Stimulated activated CD8-positive, alpha-beta memory T cell treated with anti-CD3 and anti-CD28 coated beads, Interleukin-7, amount 100 ng/mL, for 24 hours (primary cell): ENCODE results near the gene SMARCAL1.

Experiments
- DNase-seq: peaks from one replicate; pipeline ENCODE4 v3.0.0-alpha.2; 2020; ENCODE audit warnings: low read depth

The SMARCAL1 gene

DNA sequence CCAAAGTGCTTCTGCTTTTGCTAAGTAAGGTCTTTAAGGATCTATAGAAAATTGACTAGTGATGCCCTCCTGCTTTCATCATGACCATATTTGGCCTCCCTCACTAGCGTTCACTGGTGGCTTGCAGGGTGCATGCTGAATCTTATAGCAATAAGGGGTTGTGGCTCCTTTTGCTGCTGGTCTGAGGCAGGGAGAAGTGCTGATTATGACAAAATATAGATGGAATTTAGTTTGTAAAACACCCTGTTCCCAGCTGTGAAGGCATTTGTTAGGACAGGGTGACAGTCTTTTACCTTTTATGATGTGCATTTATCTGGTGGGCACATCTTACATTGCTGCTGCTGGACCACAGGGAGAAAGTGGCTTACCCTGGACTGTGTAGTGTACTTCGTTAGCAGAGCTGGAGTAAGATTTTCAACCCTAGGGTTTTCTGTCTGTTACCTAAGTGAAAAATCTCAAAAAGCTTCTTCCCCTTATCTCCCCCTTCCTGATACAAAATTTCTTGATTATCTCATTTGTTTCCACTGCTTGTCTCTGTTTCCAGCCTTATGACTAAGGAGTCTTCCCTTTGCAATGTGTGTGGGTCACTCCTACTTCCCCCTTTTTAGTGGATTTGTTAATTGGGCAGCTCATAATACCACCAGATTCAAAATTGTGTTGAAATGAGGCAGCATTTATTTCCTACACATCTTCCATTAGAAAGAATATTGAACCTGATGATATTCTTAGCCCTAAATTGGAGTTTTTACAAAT, 65.2 kb downstream of the SMARCAL1 start:
- no peak for DNase-seq

DNA sequence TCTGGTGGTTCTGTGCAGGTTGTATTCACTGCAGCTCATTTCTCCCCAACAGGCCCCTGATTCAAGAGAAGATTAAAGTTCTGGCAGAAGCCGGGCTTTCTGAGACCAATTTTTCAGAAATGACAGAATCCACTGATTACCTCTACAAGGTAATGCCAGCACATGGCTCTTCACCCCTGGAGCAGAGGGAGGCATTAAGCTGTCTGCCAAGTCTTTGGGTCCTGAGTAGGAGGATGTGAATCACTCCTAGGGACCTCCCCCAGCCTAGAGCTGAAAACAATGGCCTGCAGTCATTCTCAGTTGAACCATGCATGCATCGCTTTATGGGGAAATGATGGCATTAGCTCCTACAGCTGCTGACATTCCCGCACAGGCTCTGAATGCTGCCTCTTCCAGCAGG, 65.9 kb downstream of the SMARCAL1 start:
- DNase-seq, result no peak

DNA sequence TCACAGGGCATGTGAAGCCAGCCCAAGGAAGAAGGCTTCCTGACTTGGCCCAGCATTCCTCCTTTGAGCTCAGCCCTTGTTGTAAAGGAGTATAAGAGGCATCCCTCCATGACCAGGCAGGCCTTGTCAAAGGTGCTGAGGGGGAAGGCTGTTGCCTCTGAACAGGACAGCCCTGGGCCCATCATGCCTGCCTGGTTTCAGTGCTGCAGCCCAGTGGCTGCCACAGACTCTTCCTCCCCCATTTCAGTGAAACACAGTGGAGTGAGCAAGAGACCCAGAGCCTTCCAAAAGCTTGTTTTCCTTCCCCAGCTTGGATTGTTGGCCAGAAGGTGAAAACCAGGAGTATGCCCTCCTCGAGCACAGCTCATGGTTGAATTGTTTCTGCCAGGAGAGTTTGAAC, 66.5 kb downstream of the SMARCAL1 start:
- DNase-seq, result no peak

DNA sequence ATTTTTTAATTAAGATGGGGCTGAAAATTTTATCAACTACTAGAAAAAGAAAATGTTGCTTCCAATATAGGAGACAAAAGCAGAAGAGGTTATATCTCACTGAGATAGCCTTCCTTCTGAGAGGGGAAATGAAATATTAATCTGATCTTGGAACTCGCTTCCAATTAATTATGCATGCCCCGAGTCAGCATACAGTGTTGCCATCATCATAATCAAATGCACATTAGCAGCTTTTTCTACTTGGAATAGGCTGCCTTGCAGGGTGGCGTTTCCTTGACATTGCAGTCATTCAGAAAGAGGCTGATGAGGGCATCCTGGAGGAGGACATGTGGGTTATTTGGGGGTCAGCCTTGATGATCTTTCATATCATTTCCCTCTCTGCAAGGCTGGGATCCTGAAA, 67.9 kb downstream of the SMARCAL1 start:
- DNase-seq, result no peak

- no peak for DNase-seq
Measured at GRCh38 chr2:216482640-216483039, 70.4 kb downstream of the SMARCAL1 start.

DNA sequence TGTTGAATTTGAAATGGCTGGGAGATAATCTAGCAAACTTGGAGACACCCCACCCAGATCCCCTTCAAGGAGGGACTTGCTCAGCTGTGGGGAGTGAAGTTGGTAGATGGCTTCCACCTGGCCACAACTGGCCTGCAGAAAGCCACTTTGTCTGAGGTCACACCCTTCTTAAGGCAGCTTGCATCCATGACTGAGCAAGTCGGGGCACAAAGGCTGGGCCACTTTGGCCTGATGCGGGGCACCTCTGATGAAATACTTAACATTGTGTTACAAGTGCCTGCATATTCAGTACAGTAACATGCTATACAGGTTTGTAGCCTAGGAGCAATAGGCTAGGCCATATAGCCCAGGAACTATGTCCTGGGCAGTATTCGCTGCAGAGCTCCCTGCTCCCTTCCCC, 73.0 kb downstream of the SMARCAL1 start:
- DNase-seq, result no peak

- DNase-seq, result no peak
Measured at GRCh38 chr2:216485745-216486144, 73.5 kb downstream of the SMARCAL1 start.

DNA sequence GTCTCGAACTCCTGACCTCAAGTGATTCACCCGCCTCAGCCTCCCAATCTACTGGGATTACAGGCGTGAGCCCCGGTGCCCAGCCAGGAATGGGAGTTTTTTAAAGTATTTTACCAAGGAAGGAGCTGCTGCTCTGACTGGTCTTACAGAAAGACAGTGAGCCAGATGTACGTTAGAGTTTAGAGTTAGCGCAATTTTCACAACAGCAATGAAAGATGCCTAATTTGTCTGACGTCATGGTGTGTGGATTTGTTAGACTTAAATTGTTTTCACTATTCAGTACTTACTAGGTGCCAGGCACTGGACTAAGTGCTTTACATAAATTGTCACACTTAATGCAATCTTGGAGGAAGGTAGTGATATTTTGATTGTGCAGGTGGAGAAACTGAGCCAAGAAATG, 74.0 kb downstream of the SMARCAL1 start:
- no peak for DNase-seq

DNA sequence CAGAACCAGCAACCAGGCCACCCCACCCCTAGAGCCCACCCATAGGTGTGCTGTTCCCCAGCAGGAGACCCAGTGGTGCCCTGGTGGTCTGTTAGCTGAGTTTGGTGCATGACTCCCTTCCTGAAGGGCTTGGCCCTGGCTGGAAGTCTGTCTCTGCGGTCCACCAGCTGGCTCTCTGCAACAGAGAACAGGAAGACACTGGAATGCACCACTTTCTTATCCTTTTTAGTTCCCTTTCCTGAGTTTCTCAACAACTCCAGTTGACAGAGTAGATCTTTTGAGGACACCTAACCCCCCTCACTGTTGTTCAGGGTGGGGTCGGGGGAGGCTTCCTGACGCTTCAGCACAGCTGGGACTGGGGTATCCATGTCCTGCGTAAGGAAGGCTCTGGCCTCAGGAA, 74.4 kb downstream of the SMARCAL1 start:
- DNase-seq, result no peak

DNA sequence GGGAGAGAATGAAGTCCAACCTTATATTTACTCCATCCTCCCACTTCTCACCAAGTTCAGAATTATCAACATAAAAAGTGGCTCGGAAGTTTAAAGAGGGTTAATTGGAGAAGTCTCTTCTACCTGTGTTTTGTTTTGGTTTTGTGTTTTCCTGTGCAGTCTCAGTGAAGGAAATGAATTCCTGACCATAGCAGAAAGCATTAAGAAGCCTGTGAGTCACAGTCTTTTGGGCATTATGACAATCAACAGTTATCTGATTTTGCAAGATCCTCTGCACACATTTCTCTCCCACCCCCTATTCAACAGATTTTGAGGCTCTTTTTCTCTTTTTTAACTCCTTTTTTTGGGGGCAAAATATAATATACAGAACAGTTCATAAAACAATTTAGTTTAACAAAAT, 77.8 kb downstream of the SMARCAL1 start:
- DNase-seq, result no peak

GRCh38 chr2:216491793-216492596, 79.7 kb downstream of the SMARCAL1 start:
- DNase-seq, result no peak

GRCh38 chr2:216492597-216493333, 80.5 kb downstream of the SMARCAL1 start:
- DNase-seq, result no peak

DNA sequence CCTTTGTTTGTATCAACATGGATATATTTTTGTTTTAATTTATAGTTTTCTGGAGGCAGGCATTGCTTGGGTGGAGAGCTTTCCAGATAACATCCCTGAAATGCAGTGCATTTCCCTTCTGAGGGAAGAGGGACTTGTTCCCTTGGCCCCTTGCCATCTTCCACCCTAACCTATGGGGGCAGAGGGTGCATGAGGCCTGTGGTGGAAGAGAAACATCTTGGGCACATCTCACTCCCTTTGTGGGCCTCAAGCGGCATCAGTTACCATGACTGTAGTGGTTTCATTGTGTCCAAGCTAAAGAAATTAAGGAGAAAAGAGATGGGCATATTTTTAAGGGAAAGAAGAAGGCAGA, 81.0 kb downstream of the SMARCAL1 start:
- DNase-seq, result no peak

- DNase-seq, result no peak
Measured at GRCh38 chr2:216495656-216496055, 83.4 kb downstream of the SMARCAL1 start.

DNA sequence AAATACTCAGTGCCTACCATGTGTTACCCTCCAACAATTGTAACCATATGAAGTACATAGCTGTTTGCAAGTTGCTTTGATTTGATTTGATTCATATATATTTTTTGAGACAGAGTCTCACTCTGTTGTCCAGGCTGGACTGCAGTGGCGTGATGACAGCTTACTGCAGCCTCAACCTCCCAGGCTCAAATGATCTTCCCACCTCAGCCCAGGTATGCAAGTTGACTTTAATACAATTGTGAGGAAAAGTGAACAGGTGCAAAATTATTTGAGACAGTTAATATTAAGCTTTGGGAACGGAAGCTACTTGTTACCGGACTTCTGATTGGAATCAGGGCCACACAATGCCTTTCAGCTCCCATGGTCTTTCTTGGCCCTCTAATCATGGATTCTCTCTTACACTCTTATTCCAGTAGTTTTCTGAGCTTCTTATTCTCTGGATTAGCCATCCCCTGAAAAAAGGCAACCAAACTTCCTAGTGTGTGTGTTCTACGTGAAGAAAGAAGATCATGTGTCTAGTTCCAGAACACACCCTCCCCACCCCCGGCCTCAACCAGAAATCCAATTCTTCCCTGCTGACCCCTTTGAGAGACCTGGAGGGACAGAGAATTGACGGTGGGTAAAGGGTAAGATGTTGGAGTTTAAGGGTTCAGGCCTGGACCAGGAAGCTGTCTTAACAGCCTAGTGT, 85.2 kb downstream of the SMARCAL1 start:
- DNase-seq, result no peak

GRCh38 chr2:216498070-216498378, 85.7 kb downstream of the SMARCAL1 start:
- no peak for DNase-seq

DNA sequence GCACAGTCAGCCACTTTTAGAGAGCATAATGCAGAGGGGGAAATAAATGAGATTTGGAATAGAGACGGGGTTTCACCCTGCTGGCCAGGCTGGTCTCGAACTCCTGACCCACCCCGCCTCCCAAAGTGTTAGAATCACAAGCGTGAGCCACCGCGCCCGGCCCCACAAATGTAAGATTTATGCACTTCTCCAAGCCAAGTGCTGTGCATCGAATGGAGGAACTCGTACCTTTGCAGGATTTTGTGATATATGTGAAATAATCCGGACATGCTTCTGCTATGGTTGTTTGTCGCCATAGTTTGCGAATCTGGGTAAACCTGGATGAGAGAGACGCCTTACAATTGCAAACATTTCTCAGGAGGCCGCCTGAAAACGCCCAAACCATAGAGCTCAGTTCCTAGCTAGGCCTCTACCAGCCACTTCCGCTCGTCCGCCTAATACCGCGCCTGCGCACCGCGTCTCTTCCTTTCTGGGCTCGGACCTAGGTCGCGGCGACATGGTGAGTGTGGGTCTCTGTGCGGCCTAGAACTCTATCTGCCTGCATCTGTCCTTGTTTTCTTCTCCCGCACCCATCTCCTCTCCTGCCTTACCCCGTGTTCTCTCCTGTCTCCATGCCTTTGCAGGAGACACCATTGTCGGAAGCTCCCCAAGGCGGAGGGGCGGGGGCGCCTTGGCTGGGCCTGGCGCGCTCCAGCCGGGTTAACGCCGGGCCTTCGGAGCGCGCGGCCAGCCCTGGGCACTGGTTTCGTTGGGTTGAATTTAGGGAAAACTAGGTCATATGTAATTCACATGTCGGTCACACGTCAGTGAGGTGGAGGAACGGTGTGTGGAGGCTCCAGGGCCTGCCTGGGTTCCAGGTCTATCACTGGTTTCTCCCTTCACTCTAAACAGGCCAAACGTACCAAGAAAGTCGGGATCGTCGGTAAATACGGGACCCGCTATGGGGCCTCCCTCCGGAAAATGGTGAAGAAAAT, 86.4 kb downstream of the SMARCAL1 start, which contains the start of gene RPL37A:
Gene RPL37A (plus strand): TSS at position 466 of the 974 bp plus-strand sequence. CDS start 31 bp downstream, at position 497.
- DNase-seq, result peak; percentile 83

DNA sequence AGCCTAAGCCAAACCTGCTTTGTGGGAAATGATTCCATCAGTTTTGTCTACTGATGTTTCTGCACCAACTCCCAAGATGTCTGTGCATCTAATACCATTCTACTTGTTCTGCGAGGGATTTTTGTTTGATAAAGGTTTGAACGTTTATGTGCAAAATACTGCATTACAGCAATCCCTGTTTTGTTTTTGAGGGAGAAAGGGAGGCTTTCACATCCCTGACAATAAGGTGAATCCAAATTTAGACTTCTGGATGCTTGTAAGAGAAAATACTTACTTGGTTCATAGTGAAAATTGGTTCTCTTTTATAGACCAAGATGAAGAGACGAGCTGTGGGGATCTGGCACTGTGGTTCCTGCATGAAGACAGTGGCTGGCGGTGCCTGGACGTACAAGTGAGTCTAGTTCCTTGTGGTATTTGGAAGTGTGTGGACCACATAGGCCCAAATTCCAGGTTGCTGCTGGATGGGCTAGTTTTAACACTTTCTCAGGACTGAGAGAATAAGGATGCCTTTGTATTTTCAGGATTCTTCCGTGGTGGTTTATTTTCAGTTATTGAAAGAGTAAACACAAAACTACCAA, 87.4 kb downstream of the SMARCAL1 start:
- DNase-seq, result no peak

DNA sequence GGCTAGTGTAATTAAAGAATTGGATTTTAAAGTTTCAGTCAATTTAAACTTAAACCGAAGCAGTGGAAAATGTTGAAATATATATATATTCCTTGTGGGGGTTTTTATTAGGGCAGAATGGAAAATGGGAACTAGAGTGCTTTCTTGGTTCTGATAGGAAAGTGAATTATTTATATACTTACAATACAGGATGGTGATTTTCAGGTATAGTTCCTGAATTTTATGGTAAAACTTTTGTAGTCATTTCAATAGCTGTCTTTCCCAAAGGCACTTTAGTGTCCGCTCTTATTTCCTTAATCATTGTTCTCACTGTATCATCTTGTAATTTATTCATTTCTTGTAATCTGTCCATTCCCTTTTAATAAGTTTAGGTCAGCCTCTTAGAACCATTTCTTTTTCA, 88.3 kb downstream of the SMARCAL1 start:
- DNase-seq, result no peak

DNA sequence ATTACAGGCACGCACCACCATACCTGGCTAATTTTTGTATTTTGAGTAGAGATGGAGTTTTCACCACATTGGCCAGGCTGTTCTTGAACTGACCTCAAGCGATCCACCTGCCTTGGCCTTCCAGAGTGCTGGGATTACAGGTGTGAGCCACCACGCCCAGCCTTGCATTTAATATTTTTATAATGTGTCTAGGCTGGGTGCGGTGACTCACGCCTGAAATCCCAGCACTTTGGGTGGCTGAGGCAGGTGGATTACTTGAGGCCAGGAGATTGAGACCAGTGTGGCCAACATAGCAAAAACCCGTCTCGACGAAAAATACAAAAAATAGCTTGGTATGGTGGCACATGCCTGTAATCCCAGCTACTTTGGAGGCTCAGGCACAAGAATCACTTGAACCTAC, 89.6 kb downstream of the SMARCAL1 start:
- DNase-seq, result no peak
